Body of pancreas (tissue), 4 donors: ENCODE results near the gene PARP8. TPM values are rescaled to one million over a fixed set of nuclear protein-coding genes. Genes with fewer than 3 reads are reported as not detected.
A peak's percentile ranks its signal among the peaks of the same experiment; 100 is the strongest.

Experiments used
- ATAC-seq: fragments of 150-250 bp; one replicate; pipeline ENCODE4 v1.9.1; 2016
- DNase-seq, 4 donors: peaks; one replicate each; pipeline ENCODE4 v3.0.0-alpha.2; 2019
- H3K27ac ChIP-seq, 4 donors: fragments of 200-600 bp; sonication (generic); 1 replicate in 3 of 4; 2 replicates in 1 of 4; pipeline versions ENCODE4 v1.5.1 to v1.6.1; 2016 to 2019; ENCODE audit warnings: mild to moderate bottlenecking in 1 of 4, mixed read lengths in 1 of 4, moderate library complexity in 1 of 4
- H3K27me3 ChIP-seq, 2 donors: fragments of 200-600 bp; sonication (generic); one replicate each; pipeline ENCODE4 v1.6.0; 2016; ENCODE audit warnings: mild to moderate bottlenecking in 1 of 2
- H3K36me3 ChIP-seq, 2 donors: fragments of 200-600 bp; sonication (generic); replicated peaks in 1 of 2; 2 replicates each; pipeline ENCODE4 v1.5.1; 2016; ENCODE audit warnings: low read depth in 2 of 2; ENCODE audit not compliant: insufficient read depth in 1 of 2
- H3K4me1 ChIP-seq: fragments of 200-600 bp; sonication (generic); one replicate; pipeline ENCODE4 v1.6.0; 2016
- H3K4me3 ChIP-seq, 2 donors: fragments of 200-600 bp; sonication (generic); 1 replicate in 1 of 2; 2 replicates in 1 of 2; pipeline ENCODE4 v1.5.1; 2016 to 2019
- H3K9me3 ChIP-seq, 3 donors: fragments of 200-600 bp; sonication (generic); 1 replicate in 2 of 3; 2 replicates in 1 of 3; pipeline ENCODE4 v1.5.1; 2016
- POLR2A ChIP-seq, 3 donors: fragments of 450-650 bp; IDR thresholded peaks; one replicate each; pipeline ENCODE4 v1.6.1; 2016; ENCODE audit warnings: antibody characterized with exemption in 3 of 3, mild to moderate bottlenecking in 2 of 3
- WGBS, 2 donors: methylation state at CpG; one replicate each; pipeline ENCODE4 v1.1.5; 2017; 5-methylcytosine and 5-hydroxymethylcytosine counted together
- intact Hi-C: fragments of 100-400 bp; cut with DNase I; formaldehyde crosslinking; loops from one replicate; pipeline ENCODE4 v1.15.1; 2023
- total RNA-seq, 2 donors: library from RNA; depleted of rRNA; stranded (reverse); fragments of >200 nt; gene quantifications; one replicate each; pipeline ENCODE4 v1.1.0, GENCODE V29; 2016
- TF ChIP-seq, protein P1 (sequence below), 7 experiments: fragments of 450-650 bp in 4 of 7; fragments of 200-600 bp in 3 of 7; sonication (generic) in 3 of 7; IDR thresholded peaks; one replicate each; pipeline ENCODE4 v1.5.1; 2016 to 2019; ENCODE audit warnings: antibody characterized with exemption in 7 of 7

Gene PARP8
- total RNA-seq, 2 donors from 2014 or later: 13.5 to 17.9 TPM

GRCh38 chr5:50726475-50727148, 60.2 kb downstream of the PARP8 start:
- Histone ChIP-seq H3K27ac (peak overlapping the region in 2 of 4 donors; percentile 19 to 69), H3K36me3 (no peaks in the 10 kb centered on the region), H3K4me1 (peaks cover 25% of the 10 kb centered on the region), H3K27me3 (no peaks in the 10 kb centered on the region), H3K4me3 (no peak overlapping the region), H3K9me3 (no peaks in the 10 kb centered on the region)
- intact Hi-C loops: no loop called here
- WGBS, 2 donors: 71 to 78% methylated on average over 3 of the region's 3 CpGs
- no peak for ATAC-seq
- TF ChIP-seq POLR2A (IDR thresholded peaks at IDR 0.05): no peak
- TF ChIP-seq, protein P1, sequence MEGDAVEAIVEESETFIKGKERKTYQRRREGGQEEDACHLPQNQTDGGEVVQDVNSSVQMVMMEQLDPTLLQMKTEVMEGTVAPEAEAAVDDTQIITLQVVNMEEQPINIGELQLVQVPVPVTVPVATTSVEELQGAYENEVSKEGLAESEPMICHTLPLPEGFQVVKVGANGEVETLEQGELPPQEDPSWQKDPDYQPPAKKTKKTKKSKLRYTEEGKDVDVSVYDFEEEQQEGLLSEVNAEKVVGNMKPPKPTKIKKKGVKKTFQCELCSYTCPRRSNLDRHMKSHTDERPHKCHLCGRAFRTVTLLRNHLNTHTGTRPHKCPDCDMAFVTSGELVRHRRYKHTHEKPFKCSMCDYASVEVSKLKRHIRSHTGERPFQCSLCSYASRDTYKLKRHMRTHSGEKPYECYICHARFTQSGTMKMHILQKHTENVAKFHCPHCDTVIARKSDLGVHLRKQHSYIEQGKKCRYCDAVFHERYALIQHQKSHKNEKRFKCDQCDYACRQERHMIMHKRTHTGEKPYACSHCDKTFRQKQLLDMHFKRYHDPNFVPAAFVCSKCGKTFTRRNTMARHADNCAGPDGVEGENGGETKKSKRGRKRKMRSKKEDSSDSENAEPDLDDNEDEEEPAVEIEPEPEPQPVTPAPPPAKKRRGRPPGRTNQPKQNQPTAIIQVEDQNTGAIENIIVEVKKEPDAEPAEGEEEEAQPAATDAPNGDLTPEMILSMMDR (IDR thresholded peaks at IDR 0.05): no peak
- no peak for DNase-seq

DNA sequence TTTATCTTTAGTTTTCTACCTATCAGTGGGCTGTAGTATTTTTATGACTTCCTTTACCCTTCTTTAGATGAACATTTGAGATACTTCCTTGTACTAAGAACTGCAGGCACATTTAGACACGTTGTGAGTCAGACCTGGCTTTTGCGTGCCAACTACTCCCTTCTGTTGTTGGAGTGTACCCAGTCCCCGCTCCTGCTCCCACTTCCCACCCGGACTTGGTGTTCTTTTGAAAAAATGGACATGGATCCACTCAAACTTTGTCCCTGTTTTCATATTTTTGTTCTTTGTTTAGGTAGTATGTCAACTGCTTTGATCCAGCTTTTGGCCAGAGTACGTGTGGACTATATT, 60.7 kb downstream of the PARP8 start:
- Histone ChIP-seq H3K9me3 (no peaks in the 10 kb centered on the region), H3K36me3 (no peaks in the 10 kb centered on the region), H3K27ac (peak overlapping the region in 2 of 4 donors; percentile 19 to 69), H3K4me1 (peaks cover 25% of the 10 kb centered on the region), H3K27me3 (no peaks in the 10 kb centered on the region), H3K4me3 (no peak overlapping the region)
- intact Hi-C loops: no loop called here
- TF ChIP-seq POLR2A (IDR thresholded peaks at IDR 0.05): no peak
- TF ChIP-seq, protein P1 (IDR thresholded peaks at IDR 0.05): no peak
- peak; percentile 66 for ATAC-seq
- WGBS, 2 donors: 26 to 34% methylated on average over 5 of the region's 5 CpGs
- peak; percentile 25 to 66 (median 52) for DNase-seq

- 55 to 64% methylated on average over 2 of the region's 2 CpGs for WGBS, 2 donors
- Histone ChIP-seq H3K27me3 (no peaks in the 10 kb centered on the region), H3K9me3 (no peaks in the 10 kb centered on the region), H3K4me3 (no peak overlapping the region), H3K27ac (peak overlapping the region in 1 of 4 donors; percentile 69), H3K36me3 (no peaks in the 10 kb centered on the region), H3K4me1 (peaks cover 25% of the 10 kb centered on the region)
- DNase-seq (no peak), ATAC-seq (peak; percentile 48)
- TF ChIP-seq, protein P1 (IDR thresholded peaks at IDR 0.05): no peak
- TF ChIP-seq POLR2A (IDR thresholded peaks at IDR 0.05): no peak
- intact Hi-C loops: no loop called here
Measured at GRCh38 chr5:50727845-50728244, 61.4 kb downstream of the PARP8 start.

- Histone ChIP-seq H3K36me3 (no peaks in the 10 kb centered on the region), H3K27ac (peak overlapping the region in 1 of 4 donors; percentile 15), H3K27me3 (no peaks in the 10 kb centered on the region), H3K4me1 (peaks cover 25% of the 10 kb centered on the region), H3K9me3 (no peaks in the 10 kb centered on the region), H3K4me3 (no peak overlapping the region)
- TF ChIP-seq, protein P1 (IDR thresholded peaks at IDR 0.05): no peak
- TF ChIP-seq POLR2A (IDR thresholded peaks at IDR 0.05): no peak
- ATAC-seq: no peak
- intact Hi-C loops: no loop called here
- no peak for DNase-seq
- WGBS, 2 donors: 87 to 89% methylated on average over 5 of the region's 5 CpGs
Measured at GRCh38 chr5:50730336-50730735, 63.9 kb downstream of the PARP8 start.

GRCh38 chr5:50730841-50731240, 64.4 kb downstream of the PARP8 start:
- Histone ChIP-seq H3K36me3 (no peaks in the 10 kb centered on the region), H3K4me3 (no peak overlapping the region), H3K9me3 (no peaks in the 10 kb centered on the region), H3K4me1 (peaks cover 25% of the 10 kb centered on the region), H3K27me3 (no peaks in the 10 kb centered on the region), H3K27ac (peak overlapping the region in 1 of 4 donors; percentile 15)
- TF ChIP-seq, protein P1 (IDR thresholded peaks at IDR 0.05): no peak
- no peak for TF ChIP-seq POLR2A (IDR thresholded peaks at IDR 0.05)
- 35 to 41% methylated on average over 4 of the region's 4 CpGs for WGBS, 2 donors
- ATAC-seq (no peak), DNase-seq (no peak)
- intact Hi-C loops: no loop called here
